GM13976 (cell line): ENCODE data around the gene ADI1.

Experiments used
- DNase-seq: peaks from one replicate; pipeline ENCODE4 v3.0.0; 2012; ENCODE audit warnings: low spot score
- CTCF ChIP-seq: IDR thresholded peaks from 2 replicates; pipeline ENCODE4 v1.5.1; 2012; ENCODE audit warnings: borderline replicate concordance, mild to moderate bottlenecking; ENCODE audit not compliant: insufficient read depth; ENCODE audit errors: extremely low read depth, missing control alignments, control extremely low read depth
- in situ Hi-C: fragments of 300-500 bp; cut with MboI; formaldehyde crosslinking; loops from one replicate; pipeline ENCODE4 v1.12.0; 2022; ENCODE audit warnings: low sequenced_read_pairs, mixed read lengths, inconsistent platforms; ENCODE audit not compliant: unreplicated experiment

Gene ADI1

GRCh38 chr2:3480352-3481010, 38.9 kb downstream of the ADI1 start:
- in situ Hi-C loops = no loop called here
- TF ChIP-seq CTCF = no peak
- no peak for DNase-seq

- no peak for TF ChIP-seq CTCF
- no peak for DNase-seq
- in situ Hi-C loops = no loop called here
These were observed 39.7 kb downstream of the ADI1 start for GRCh38 chr2:3479430-3480320.

GRCh38 chr2:3478846-3479385, 40.4 kb downstream of the ADI1 start:
- TF ChIP-seq CTCF = no peak
- in situ Hi-C loops = no loop called here
- no peak for DNase-seq

GRCh38 chr2:3476985-3477327, 42.4 kb downstream of the ADI1 start:
- no peak for DNase-seq
- TF ChIP-seq CTCF = no peak
- in situ Hi-C loops = no loop called here

- TF ChIP-seq CTCF = no peak
- in situ Hi-C loops = no loop called here
- DNase-seq = no peak
These were observed 42.9 kb downstream of the ADI1 start for GRCh38 chr2:3476321-3476984.

- no peak for TF ChIP-seq CTCF
- no peak for DNase-seq
- in situ Hi-C loops = no loop called here
These were observed 43.6 kb downstream of the ADI1 start for GRCh38 chr2:3475771-3476170.
